HT-29 (cell line): ENCODE results near the gene S100A3. TPM values are rescaled to one million over a fixed set of nuclear protein-coding genes. Genes with fewer than 3 reads are reported as not detected.
A peak's percentile ranks its signal among the peaks of the same experiment; 100 is the strongest.
"Not testable (repeated sequence)": the region's sequence is repeated elsewhere in the genome, so short reads cannot be mapped to it uniquely, and the experiment has no call there.

Source experiments
- DNase-seq: peaks from one replicate; pipeline ENCODE4 v3.0.0-alpha.2; 2015; ENCODE audit warnings: low spot score
- total RNA-seq: library from RNA; depleted of rRNA; stranded (reverse); fragments of >200 nt; shearing (Covaris generic); gene quantifications from 2 replicates; pipeline ENCODE4 v1.2.3, GENCODE V29; 2014

S100A3 gene
- total RNA-seq, 1 experiment from 2014 or later, result 4.9 TPM

- no peak for DNase-seq
Observed at GRCh38 chr1:153569465-153569864, 20.4 kb upstream of the S100A3 start.

GRCh38 chr1:153568367-153569099 is 19.5 kb upstream of the S100A3 start:
- DNase-seq, result peak; percentile 98

GRCh38 chr1:153567621-153568366 is 18.7 kb upstream of the S100A3 start:
- DNase-seq, result peak; percentile 46

- peak; percentile 98 for DNase-seq
Observed at GRCh38 chr1:153566414-153567371, 17.6 kb upstream of the S100A3 start.

- DNase-seq, result peak; percentile 81
Observed at GRCh38 chr1:153565529-153566374, 16.7 kb upstream of the S100A3 start, which contains the start of gene S100A2. S100A2 (minus strand) TSS chr1:153565844; CDS start chr1:153563877, 1,967 bp downstream.

- DNase-seq, result no peak
Observed at GRCh38 chr1:153563991-153564390, 14.9 kb upstream of the S100A3 start.

- no peak for DNase-seq
Observed at GRCh38 chr1:153563483-153563901, 14.4 kb upstream of the S100A3 start.

- DNase-seq, result not testable (repeated sequence)
Observed at GRCh38 chr1:153562021-153562420, 13.0 kb upstream of the S100A3 start.

- DNase-seq, result no peak
Observed at GRCh38 chr1:153561466-153561985, 12.5 kb upstream of the S100A3 start.

GRCh38 chr1:153560771-153561465 is 11.9 kb upstream of the S100A3 start:
- no peak for DNase-seq

GRCh38 chr1:153560241-153560640 is 11.2 kb upstream of the S100A3 start:
- no peak for DNase-seq

GRCh38 chr1:153557877-153558276 is 8.8 kb upstream of the S100A3 start:
- DNase-seq, result no peak

GRCh38 chr1:153556348-153556747 is 7.3 kb upstream of the S100A3 start:
- no peak for DNase-seq

GRCh38 chr1:153553830-153554541 is 4.9 kb upstream of the S100A3 start:
- DNase-seq, result no peak

- DNase-seq, result no peak
Observed at GRCh38 chr1:153553096-153553495, 4.0 kb upstream of the S100A3 start.

GRCh38 chr1:153552335-153552734 is 3.3 kb upstream of the S100A3 start:
- DNase-seq, result no peak

- no peak for DNase-seq
Observed at GRCh38 chr1:153550827-153551500, 1.9 kb upstream of the S100A3 start.

GRCh38 chr1:153550398-153550758 is 1.3 kb upstream of the S100A3 start:
- no peak for DNase-seq
